ENCODE results near the gene TBCC.

- TF ChIP-seq CTCF (IDR thresholded peaks at IDR 0.05; ENCODE audit: low read length) (no peak), EZH2 (IDR thresholded peaks at IDR 0.05; ENCODE audit: borderline replicate concordance, low read length) (no peak)
Measured at GRCh38 chr6:42704937-42705374, 40.9 kb downstream of the TBCC start.

Data from OCI-LY1 (cell line).